Mucosa of stomach (tissue), 1 donor: Measurements from ENCODE around the gene MAP3K2.

ENCODE experiments used
- H3K27me3 ChIP-seq: one replicate; pipeline ENCODE4 v1.7.0; 2013; ENCODE audit warnings: mild to moderate bottlenecking, low read length; ENCODE audit not compliant: control insufficient read depth, insufficient read depth
- H3K36me3 ChIP-seq: one replicate; pipeline ENCODE4 v1.7.0; 2013; ENCODE audit warnings: low read length; ENCODE audit not compliant: control insufficient read depth, insufficient read depth
- H3K4me1 ChIP-seq: one replicate; pipeline ENCODE4 v1.7.0; 2013; ENCODE audit warnings: mild to moderate bottlenecking, low read length; ENCODE audit not compliant: control insufficient read depth, insufficient read depth
- H3K4me3 ChIP-seq: one replicate; pipeline ENCODE4 v1.7.0; 2013; ENCODE audit warnings: low read length
- H3K9ac ChIP-seq: one replicate; pipeline ENCODE4 v1.7.0; 2013; ENCODE audit warnings: mild to moderate bottlenecking, low read length, moderate library complexity
- H3K9me3 ChIP-seq: one replicate; pipeline ENCODE4 v1.7.0; 2013; ENCODE audit warnings: mild to moderate bottlenecking, low read length, moderate library complexity; ENCODE audit not compliant: control insufficient read depth
- donor health status: Pancreatic carcinoma.

MAP3K2 gene, protein sequence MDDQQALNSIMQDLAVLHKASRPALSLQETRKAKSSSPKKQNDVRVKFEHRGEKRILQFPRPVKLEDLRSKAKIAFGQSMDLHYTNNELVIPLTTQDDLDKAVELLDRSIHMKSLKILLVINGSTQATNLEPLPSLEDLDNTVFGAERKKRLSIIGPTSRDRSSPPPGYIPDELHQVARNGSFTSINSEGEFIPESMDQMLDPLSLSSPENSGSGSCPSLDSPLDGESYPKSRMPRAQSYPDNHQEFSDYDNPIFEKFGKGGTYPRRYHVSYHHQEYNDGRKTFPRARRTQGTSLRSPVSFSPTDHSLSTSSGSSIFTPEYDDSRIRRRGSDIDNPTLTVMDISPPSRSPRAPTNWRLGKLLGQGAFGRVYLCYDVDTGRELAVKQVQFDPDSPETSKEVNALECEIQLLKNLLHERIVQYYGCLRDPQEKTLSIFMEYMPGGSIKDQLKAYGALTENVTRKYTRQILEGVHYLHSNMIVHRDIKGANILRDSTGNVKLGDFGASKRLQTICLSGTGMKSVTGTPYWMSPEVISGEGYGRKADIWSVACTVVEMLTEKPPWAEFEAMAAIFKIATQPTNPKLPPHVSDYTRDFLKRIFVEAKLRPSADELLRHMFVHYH

DNA sequence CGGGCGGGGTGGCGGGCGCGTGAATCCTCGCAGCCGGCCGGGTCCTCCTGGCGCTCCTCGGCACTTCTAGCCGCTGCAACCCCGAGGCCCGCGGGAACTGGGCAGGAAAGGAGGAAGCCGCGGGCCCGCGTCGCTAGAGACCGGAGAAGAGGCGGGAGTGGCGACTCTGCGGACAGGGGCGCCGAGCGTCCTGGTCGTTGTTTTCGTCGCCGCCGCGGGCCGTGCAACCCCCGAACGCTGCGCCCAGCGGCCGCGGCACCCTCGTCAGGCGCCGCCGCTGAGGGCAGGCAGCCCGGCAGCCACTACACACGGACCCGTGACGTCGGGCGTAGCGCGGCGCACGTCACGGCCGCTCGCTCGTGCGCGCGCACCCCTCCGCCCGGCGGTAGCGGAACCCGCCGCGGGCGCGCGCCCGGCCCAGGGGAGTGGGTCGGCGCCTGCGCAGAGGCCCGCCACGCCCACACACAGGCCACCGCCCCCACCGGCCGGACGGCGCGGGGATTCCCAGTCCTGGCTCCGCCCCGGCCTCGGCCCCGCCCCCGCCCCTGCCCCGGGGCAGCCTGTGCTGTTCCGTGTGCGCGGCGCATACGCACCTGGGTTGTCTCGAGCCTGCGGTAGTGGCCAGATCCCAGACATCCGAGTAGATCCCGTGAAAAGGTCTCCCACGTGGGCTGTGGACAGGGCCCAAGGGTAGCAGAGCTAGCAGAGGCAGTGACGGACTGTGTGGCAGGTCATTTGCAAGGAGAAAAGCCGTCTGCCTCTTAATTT lies at the start of gene MAP3K2:
TSS of gene MAP3K2 (minus strand) at position 321 of the 768 bp plus-strand sequence. CDS start 44,846 bp downstream, outside the sequence.
- no peaks in the 10 kb centered on the region for H3K36me3 ChIP-seq
- H3K27me3 ChIP-seq, result no peaks in the 10 kb centered on the region
- peak within 1 kb of the TSS; percentile 64 for H3K4me3 ChIP-seq
- no peaks in the 10 kb centered on the region for H3K9me3 ChIP-seq
- peaks cover 9% of the 10 kb centered on the region for H3K4me1 ChIP-seq
- H3K9ac ChIP-seq, result peak within 1 kb of the TSS; percentile 89

DNA sequence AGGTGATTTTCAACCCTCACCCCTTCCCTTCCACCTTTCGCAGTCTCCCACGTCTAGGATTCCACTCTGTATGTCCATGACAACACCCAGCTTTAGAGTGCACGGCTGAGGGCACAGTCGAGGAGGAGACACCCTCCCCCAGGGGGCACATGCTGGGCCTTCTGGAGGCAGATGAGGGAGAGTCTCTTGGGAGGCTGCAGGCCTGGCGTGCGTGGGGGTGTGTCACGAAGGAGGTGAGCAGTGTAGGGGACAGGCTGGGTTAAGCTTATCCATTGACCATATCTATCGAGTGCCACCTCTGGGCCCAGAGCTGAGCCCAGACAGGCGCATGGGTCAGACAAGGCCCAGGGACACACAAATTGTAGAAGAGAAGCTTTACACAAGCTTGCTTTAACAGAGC lies 49.3 kb upstream of the MAP3K2 start:
- no peak overlapping the region for H3K4me3 ChIP-seq
- H3K9me3 ChIP-seq, result no peaks in the 10 kb centered on the region
- H3K9ac ChIP-seq, result no peak overlapping the region
- H3K27me3 ChIP-seq, result no peaks in the 10 kb centered on the region
- H3K36me3 ChIP-seq, result no peaks in the 10 kb centered on the region
- H3K4me1 ChIP-seq, result peaks cover 22% of the 10 kb centered on the region

DNA sequence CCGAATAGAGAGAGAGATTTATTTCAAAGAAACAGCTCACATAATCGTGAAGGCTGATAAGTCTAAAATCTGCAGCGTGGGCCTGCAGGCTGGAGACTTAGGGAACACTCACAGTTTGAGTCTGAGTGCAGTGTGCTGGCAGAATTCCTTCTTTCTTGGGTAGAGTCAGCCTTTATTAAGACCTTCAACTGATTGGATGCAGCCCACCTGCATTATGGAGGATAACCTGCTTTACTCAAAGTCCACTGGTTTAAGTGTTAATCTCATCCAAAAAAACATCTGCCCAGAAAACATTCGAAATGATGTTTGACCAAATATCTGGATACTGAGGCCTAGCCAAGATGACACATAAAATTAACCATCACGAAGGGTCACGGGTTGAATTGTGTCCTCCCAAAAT lies 46.7 kb upstream of the MAP3K2 start:
- Histone ChIP-seq H3K27me3 (no peaks in the 10 kb centered on the region), H3K4me1 (peaks cover 22% of the 10 kb centered on the region)

DNA sequence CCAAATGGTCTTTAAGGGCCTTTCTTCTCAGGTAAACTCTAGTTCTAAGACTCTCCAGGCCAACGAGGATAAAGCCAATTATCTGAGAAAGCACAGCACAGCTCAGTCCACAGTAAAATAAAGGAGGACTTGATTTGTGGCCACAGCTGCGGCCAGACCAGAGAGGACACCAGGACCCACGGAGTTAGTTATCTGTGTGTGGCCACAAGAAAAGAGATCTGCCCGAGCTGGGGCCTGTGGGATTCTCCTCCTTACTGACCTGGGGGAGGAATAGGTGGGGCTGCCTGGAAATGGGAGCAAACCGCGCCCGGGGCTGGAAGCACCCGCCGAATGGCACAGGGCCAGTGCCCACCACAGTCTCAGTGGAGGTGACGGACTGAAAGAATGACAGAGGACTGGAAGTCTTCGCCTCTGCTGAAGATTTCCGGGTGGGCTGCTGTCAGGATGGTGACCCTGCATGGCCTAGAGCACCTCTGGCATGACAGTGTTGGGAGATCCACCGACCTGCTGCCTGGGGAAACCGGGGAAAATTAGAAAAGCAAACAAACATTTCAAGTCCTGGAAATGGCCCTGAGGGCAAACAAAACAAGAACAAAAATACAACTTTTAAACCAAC lies 43.7 kb upstream of the MAP3K2 start:
- no peak overlapping the region for H3K9ac ChIP-seq
- H3K4me1 ChIP-seq, result no peaks in the 10 kb centered on the region
- no peaks in the 10 kb centered on the region for H3K27me3 ChIP-seq
- H3K9me3 ChIP-seq, result no peaks in the 10 kb centered on the region
- H3K4me3 ChIP-seq, result no peak overlapping the region
- no peaks in the 10 kb centered on the region for H3K36me3 ChIP-seq

More for the DNA sequence above, 46.7 kb upstream of the MAP3K2 start:
- Histone ChIP-seq H3K4me3 (no peak overlapping the region), H3K36me3 (no peaks in the 10 kb centered on the region), H3K9me3 (no peaks in the 10 kb centered on the region), H3K9ac (no peak overlapping the region)

DNA sequence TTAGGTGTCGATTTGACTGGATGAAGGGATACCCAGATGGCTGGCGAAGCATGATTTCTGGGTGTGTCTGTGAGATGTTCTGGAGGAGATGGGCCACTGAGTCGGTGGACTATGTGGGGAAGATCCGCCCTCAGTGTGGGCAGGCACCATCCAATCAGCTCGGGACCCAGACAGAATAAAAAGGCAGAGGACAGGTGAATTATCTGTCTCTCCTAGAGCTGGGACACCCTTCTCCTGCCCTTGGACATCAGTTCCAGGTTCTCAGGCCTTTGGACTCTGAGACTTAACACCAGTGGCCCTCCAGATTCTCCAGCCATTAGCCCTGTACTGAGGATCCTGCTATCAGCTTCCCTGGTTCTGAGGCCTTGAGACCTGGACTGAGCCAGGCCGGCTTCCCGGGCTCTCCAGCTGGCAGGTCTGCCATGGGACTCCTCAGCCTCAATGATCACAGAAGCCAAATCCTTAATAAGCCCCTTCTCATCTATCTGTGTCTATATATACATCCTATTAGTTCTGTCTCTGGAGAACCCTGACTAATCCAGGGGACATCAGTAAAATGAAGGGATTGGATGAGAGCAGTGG lies 42.2 kb upstream of the MAP3K2 start:
- no peaks in the 10 kb centered on the region for H3K9me3 ChIP-seq
- no peaks in the 10 kb centered on the region for H3K27me3 ChIP-seq
- no peak overlapping the region for H3K9ac ChIP-seq
- H3K4me3 ChIP-seq, result no peak overlapping the region
- no peaks in the 10 kb centered on the region for H3K4me1 ChIP-seq
- no peaks in the 10 kb centered on the region for H3K36me3 ChIP-seq

DNA sequence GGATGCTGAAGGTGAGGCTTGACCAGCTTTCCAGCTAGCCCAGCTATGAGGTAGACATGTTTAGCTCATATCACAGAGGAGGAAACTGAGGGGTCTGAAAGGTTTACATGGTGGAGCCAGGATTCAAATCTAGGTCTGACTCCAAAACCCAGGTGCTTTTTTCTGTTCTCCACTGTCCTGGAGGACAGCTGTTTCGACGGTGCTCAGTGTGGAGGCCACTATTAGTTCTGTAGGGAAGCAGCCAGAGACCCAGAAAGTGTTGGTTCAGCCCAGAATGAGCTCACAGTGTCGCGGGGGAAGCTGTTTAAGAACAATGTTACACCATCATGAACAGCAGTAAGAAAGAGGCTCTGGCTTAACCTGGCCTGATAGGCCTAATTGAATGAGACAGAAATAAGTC lies 41.5 kb upstream of the MAP3K2 start:
- H3K4me3 ChIP-seq, result no peak overlapping the region
- H3K27me3 ChIP-seq, result peaks cover 3% of the 10 kb centered on the region
- no peak overlapping the region for H3K9ac ChIP-seq
- no peaks in the 10 kb centered on the region for H3K36me3 ChIP-seq
- H3K4me1 ChIP-seq, result no peaks in the 10 kb centered on the region
- H3K9me3 ChIP-seq, result no peaks in the 10 kb centered on the region

DNA sequence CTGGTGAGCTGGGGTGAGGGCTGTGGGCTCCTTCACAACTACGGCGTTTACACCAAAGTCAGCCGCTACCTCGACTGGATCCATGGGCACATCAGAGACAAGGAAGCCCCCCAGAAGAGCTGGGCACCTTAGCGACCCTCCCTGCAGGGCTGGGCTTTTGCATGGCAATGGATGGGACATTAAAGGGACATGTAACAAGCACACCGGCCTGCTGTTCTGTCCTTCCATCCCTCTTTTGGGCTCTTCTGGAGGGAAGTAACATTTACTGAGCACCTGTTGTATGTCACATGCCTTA lies 41.0 kb upstream of the MAP3K2 start:
- Histone ChIP-seq H3K4me1 (no peaks in the 10 kb centered on the region), H3K9me3 (no peaks in the 10 kb centered on the region), H3K4me3 (no peak overlapping the region)

DNA sequence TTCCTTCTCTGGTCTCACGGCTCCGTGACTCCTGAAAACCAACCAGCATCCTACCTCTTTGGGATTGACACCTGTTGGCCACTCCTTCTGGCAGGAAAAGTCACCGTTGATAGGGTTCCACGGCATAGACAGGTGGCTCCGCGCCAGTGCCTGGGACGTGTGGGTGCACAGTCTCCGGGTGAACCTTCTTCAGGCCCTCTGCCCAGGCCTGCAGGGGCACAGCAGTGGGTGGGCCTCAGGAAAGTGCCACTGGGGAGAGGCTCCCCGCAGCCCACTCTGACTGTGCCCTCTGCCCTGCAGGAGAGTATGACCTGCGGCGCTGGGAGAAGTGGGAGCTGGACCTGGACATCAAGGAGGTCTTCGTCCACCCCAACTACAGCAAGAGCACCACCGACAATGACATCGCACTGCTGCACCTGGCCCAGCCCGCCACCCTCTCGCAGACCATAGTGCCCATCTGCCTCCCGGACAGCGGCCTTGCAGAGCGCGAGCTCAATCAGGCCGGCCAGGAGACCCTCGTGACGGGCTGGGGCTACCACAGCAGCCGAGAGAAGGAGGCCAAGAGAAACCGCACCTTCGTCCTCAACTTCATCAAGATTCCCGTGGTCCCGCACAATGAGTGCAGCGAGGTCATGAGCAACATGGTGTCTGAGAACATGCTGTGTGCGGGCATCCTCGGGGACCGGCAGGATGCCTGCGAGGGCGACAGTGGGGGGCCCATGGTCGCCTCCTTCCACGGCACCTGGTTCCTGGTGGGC lies 40.5 kb upstream of the MAP3K2 start:
- Histone ChIP-seq H3K27me3 (peaks cover 4% of the 10 kb centered on the region), H3K9me3 (no peaks in the 10 kb centered on the region), H3K36me3 (no peaks in the 10 kb centered on the region), H3K4me1 (no peaks in the 10 kb centered on the region), H3K9ac (no peak overlapping the region), H3K4me3 (no peak overlapping the region)

More for the DNA sequence above, 41.0 kb upstream of the MAP3K2 start:
- H3K9ac ChIP-seq, result no peak overlapping the region
- no peaks in the 10 kb centered on the region for H3K36me3 ChIP-seq
- peaks cover 3% of the 10 kb centered on the region for H3K27me3 ChIP-seq

DNA sequence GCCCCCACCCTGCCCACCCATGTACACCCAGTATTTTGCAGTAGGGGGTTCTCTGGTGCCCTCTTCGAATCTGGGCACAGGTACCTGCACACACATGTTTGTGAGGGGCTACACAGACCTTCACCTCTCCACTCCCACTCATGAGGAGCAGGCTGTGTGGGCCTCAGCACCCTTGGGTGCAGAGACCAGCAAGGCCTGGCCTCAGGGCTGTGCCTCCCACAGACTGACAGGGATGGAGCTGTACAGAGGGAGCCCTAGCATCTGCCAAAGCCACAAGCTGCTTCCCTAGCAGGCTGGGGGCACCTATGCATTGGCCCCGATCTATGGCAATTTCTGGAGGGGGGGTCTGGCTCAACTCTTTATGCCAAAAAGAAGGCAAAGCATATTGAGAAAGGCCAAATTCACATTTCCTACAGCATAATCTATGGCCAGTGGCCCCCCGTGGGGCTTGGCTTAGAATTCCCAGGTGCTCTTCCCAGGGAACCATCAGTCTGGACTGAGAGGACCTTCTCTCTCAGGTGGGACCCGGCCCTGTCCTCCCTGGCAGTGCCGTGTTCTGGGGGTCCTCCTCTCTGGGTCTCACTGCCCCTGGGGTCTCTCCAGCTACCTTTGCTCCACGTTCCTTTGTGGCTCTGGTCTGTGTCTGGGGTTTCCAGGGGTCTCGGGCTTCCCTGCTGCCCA lies 39.7 kb upstream of the MAP3K2 start:
- H3K4me1 ChIP-seq, result no peaks in the 10 kb centered on the region
- H3K36me3 ChIP-seq, result no peaks in the 10 kb centered on the region
- no peak overlapping the region for H3K9ac ChIP-seq
- no peaks in the 10 kb centered on the region for H3K9me3 ChIP-seq
- peaks cover 11% of the 10 kb centered on the region for H3K27me3 ChIP-seq
- no peak overlapping the region for H3K4me3 ChIP-seq

DNA sequence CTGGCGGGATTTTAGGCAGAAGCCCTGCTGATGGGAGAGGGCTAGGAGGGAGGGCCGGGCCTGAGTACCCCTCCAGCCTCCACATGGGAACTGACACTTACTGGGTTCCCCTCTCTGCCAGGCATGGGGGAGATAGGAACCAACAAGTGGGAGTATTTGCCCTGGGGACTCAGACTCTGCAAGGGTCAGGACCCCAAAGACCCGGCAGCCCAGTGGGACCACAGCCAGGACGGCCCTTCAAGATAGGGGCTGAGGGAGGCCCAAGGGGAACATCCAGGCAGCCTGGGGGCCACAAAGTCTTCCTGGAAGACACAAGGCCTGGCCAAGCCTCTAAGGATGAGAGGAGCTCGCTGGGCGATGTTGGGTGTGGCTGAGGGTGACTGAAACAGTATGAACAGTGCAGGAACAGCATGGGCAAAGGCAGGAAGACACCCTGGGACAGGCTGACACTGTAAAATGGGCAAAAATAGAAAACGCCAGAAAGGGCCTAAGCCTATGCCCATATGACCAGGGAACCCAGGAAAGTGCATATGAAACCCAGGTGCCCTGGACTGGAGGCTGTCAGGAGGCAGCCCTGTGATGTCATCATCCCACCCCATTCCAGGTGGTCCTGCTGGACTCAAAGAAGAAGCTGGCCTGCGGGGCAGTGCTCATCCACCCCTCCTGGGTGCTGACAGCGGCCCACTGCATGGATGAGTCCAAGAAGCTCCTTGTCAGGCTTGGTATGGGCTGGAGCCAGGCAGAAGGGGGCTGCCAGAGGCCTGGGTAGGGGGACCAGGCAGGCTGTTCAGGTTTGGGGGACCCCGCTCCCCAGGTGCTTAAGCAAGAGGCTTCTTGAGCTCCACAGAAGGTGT lies 39.0 kb upstream of the MAP3K2 start:
- Histone ChIP-seq H3K4me1 (no peaks in the 10 kb centered on the region), H3K4me3 (no peak overlapping the region), H3K27me3 (peaks cover 18% of the 10 kb centered on the region), H3K9me3 (no peaks in the 10 kb centered on the region), H3K36me3 (no peaks in the 10 kb centered on the region), H3K9ac (no peak overlapping the region)
